ENCODE data around the gene IGFBP7.

DNA sequence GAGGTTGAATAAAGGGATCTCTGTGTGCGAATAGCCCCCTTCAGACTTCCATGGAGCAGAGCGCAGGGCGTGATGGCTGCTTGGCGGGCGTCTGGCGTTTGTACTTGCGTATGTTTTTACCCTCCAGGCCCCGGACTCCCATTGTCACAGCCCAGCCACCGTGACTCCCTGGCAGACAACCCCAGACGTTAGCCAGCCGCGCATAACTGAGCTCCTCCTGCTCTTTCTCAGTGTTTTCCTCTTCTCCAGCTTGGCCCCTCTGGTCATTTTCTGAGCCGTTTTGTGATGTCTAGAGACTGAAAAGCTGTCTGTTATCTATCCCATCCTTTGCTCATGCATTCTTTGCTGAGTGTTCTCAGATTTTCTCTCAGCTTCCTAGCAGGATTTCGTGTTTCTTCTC is 54.3 kb downstream of the IGFBP7 start:
- TF ChIP-seq TAF1 (conservative IDR thresholded peaks at IDR 0.05), result no peak
- TF ChIP-seq, protein P1, sequence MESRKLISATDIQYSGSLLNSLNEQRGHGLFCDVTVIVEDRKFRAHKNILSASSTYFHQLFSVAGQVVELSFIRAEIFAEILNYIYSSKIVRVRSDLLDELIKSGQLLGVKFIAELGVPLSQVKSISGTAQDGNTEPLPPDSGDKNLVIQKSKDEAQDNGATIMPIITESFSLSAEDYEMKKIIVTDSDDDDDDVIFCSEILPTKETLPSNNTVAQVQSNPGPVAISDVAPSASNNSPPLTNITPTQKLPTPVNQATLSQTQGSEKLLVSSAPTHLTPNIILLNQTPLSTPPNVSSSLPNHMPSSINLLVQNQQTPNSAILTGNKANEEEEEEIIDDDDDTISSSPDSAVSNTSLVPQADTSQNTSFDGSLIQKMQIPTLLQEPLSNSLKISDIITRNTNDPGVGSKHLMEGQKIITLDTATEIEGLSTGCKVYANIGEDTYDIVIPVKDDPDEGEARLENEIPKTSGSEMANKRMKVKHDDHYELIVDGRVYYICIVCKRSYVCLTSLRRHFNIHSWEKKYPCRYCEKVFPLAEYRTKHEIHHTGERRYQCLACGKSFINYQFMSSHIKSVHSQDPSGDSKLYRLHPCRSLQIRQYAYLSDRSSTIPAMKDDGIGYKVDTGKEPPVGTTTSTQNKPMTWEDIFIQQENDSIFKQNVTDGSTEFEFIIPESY (IDR thresholded peaks at IDR 0.05), result no peak
- TF ChIP-seq, protein P2, sequence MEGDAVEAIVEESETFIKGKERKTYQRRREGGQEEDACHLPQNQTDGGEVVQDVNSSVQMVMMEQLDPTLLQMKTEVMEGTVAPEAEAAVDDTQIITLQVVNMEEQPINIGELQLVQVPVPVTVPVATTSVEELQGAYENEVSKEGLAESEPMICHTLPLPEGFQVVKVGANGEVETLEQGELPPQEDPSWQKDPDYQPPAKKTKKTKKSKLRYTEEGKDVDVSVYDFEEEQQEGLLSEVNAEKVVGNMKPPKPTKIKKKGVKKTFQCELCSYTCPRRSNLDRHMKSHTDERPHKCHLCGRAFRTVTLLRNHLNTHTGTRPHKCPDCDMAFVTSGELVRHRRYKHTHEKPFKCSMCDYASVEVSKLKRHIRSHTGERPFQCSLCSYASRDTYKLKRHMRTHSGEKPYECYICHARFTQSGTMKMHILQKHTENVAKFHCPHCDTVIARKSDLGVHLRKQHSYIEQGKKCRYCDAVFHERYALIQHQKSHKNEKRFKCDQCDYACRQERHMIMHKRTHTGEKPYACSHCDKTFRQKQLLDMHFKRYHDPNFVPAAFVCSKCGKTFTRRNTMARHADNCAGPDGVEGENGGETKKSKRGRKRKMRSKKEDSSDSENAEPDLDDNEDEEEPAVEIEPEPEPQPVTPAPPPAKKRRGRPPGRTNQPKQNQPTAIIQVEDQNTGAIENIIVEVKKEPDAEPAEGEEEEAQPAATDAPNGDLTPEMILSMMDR (IDR thresholded peaks at IDR 0.05; ENCODE audit: low read depth, low read length, missing input control), result no peak
- TF ChIP-seq FOXA1 (IDR thresholded peaks at IDR 0.05), result no peak
- TF ChIP-seq, protein P3, sequence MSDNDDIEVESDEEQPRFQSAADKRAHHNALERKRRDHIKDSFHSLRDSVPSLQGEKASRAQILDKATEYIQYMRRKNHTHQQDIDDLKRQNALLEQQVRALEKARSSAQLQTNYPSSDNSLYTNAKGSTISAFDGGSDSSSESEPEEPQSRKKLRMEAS (IDR thresholded peaks at IDR 0.05), result no peak
- no peak for TF ChIP-seq GABPA (IDR thresholded peaks at IDR 0.05 in 1 of 2, conservative IDR thresholded peaks at IDR 0.05 in 1 of 2)
- TF ChIP-seq JUND (IDR thresholded peaks at IDR 0.05), result no peak
- peak; percentile 22 for TF ChIP-seq SP1 (IDR thresholded peaks at IDR 0.05)
- TF ChIP-seq, protein P4, sequence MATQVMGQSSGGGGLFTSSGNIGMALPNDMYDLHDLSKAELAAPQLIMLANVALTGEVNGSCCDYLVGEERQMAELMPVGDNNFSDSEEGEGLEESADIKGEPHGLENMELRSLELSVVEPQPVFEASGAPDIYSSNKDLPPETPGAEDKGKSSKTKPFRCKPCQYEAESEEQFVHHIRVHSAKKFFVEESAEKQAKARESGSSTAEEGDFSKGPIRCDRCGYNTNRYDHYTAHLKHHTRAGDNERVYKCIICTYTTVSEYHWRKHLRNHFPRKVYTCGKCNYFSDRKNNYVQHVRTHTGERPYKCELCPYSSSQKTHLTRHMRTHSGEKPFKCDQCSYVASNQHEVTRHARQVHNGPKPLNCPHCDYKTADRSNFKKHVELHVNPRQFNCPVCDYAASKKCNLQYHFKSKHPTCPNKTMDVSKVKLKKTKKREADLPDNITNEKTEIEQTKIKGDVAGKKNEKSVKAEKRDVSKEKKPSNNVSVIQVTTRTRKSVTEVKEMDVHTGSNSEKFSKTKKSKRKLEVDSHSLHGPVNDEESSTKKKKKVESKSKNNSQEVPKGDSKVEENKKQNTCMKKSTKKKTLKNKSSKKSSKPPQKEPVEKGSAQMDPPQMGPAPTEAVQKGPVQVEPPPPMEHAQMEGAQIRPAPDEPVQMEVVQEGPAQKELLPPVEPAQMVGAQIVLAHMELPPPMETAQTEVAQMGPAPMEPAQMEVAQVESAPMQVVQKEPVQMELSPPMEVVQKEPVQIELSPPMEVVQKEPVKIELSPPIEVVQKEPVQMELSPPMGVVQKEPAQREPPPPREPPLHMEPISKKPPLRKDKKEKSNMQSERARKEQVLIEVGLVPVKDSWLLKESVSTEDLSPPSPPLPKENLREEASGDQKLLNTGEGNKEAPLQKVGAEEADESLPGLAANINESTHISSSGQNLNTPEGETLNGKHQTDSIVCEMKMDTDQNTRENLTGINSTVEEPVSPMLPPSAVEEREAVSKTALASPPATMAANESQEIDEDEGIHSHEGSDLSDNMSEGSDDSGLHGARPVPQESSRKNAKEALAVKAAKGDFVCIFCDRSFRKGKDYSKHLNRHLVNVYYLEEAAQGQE (IDR thresholded peaks at IDR 0.05), result no peak
- no peak for TF ChIP-seq HNF4G (IDR thresholded peaks at IDR 0.05)
- TF ChIP-seq, protein P5, sequence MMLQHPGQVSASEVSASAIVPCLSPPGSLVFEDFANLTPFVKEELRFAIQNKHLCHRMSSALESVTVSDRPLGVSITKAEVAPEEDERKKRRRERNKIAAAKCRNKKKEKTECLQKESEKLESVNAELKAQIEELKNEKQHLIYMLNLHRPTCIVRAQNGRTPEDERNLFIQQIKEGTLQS (IDR thresholded peaks at IDR 0.05), result no peak
- TF ChIP-seq RAD21 (IDR thresholded peaks at IDR 0.05), result no peak
- no peak for TF ChIP-seq YY1 (IDR thresholded peaks at IDR 0.05)
- TF ChIP-seq EGR1 (IDR thresholded peaks at IDR 0.05; ENCODE audit: low read depth in 2 of 2), result no peak

Data from liver (tissue), 3 donors.